K562 (cell line): ENCODE results near the gene RARG. TPM values are rescaled to one million over a fixed set of nuclear protein-coding genes. Genes with fewer than 3 reads are reported as not detected.

Source experiments
- ARID4B ChIP-seq: sonication (generic); formaldehyde crosslinking; IDR thresholded peaks from 2 replicates; pipeline ENCODE4 v1.8.0; 2022; ENCODE audit warnings: mild to moderate bottlenecking, missing genetic modification reagents
- ATF6 ChIP-seq: sonication (generic); formaldehyde crosslinking; IDR thresholded peaks from 2 replicates; pipeline ENCODE4 v1.4.0; 2020; ENCODE audit warnings: mild to moderate bottlenecking, missing genetic modification reagents
- CEBPG ChIP-seq, 3 experiments: fragments of 200-800 bp in 1 of 3; sonication (Bioruptor generic) in 1 of 3; sonication (generic) in 1 of 3; formaldehyde crosslinking in 1 of 3; IDR thresholded peaks in 2 of 3; conservative IDR thresholded peaks in 1 of 3; 2 replicates each; pipeline versions ENCODE4 v1.6.1 to v1.8.0; 2016 to 2022; ENCODE audit warnings: missing compliant biosample characterization in 2 of 3, missing genetic modification characterization in 2 of 3, mild to moderate bottlenecking in 1 of 3, missing genetic modification reagents in 1 of 3
- CTCF ChIP-seq, 3 experiments: IDR thresholded peaks in 2 of 3; conservative IDR thresholded peaks in 1 of 3; 2 replicates each; pipeline ENCODE4 v1.5.1; 2011 to 2012; ENCODE audit warnings: low read length in 3 of 3, mild to moderate bottlenecking in 3 of 3, control low read depth in 2 of 3, improper control_type of control experiment in 1 of 3, inconsistent platforms in 1 of 3, low read depth in 1 of 3, mixed read lengths in 1 of 3, moderate library complexity in 1 of 3; ENCODE audit not compliant: insufficient read depth in 2 of 3
- ELF1 ChIP-seq: fragments of 200-800 bp; sonication (Bioruptor generic); IDR thresholded peaks from 2 replicates; pipeline ENCODE4 v1.6.1; 2016; ENCODE audit warnings: missing genetic modification characterization, missing compliant biosample characterization
- HDGF ChIP-seq: fragments of 450-650 bp; IDR thresholded peaks from 2 replicates; pipeline ENCODE4 v1.6.1; 2016
- NRF1 ChIP-seq, 2 experiments: fragments of 450-650 bp; IDR thresholded peaks in 1 of 2; conservative IDR thresholded peaks in 1 of 2; 2 replicates each; pipeline ENCODE4 v1.6.1; 2014; ENCODE audit warnings: mild to moderate bottlenecking in 2 of 2
- POLR2H ChIP-seq: IDR thresholded peaks from 2 replicates; pipeline ENCODE4 v1.6.1; 2016; ENCODE audit warnings: missing genetic modification characterization, low read depth, mild to moderate bottlenecking, control low read depth, missing compliant biosample characterization, moderate library complexity
- PRDM10 ChIP-seq: fragments of 450-650 bp; IDR thresholded peaks from 2 replicates; pipeline ENCODE4 v1.6.1; 2018; ENCODE audit not compliant: partially characterized antibody
- PYGO2 ChIP-seq: fragments of 450-650 bp; IDR thresholded peaks from 2 replicates; pipeline ENCODE4 v1.6.1; 2016; ENCODE audit warnings: mild to moderate bottlenecking, missing genetic modification characterization, moderate library complexity, missing compliant biosample characterization
- RB1 ChIP-seq: fragments of 450-650 bp; IDR thresholded peaks from 2 replicates; pipeline ENCODE4 v1.6.1; 2017; ENCODE audit warnings: low read depth, mild to moderate bottlenecking
- SAP30 ChIP-seq: fragments of 200-600 bp; sonication (generic); IDR thresholded peaks from 2 replicates; pipeline ENCODE4 v1.6.1; 2012; ENCODE audit warnings: borderline replicate concordance, low read depth, mild to moderate bottlenecking, moderate library complexity, low read length, control low read depth, inconsistent platforms; ENCODE audit not compliant: insufficient read depth, poor library complexity, severe bottlenecking
- ZNF12 ChIP-seq: sonication (generic); formaldehyde crosslinking; IDR thresholded peaks from 2 replicates; pipeline ENCODE4 v1.4.0; 2020; ENCODE audit warnings: mild to moderate bottlenecking, missing genetic modification reagents
- polyA plus RNA-seq, 8 experiments: library from polyadenylated mRNA; depleted of rRNA in 4 of 8; stranded (reverse) in 5 of 8; unstranded in 3 of 8; fragments of >200 nt; fragmentation: Nextera tagmentation in 2 of 8; fragmentation: Illumina TruSeq in 1 of 8; extraction: Ambion mirVana in 2 of 8; extraction: Trizol in 1 of 8; gene quantifications; 2 replicates each; pipeline versions ENCODE4 v1.2.1 to v1.2.3, GENCODE V29; 2011 to 2014; ENCODE audit warnings: inconsistent platforms in 1 of 8, missing spikeins in 1 of 8
- total RNA-seq, 7 experiments: library from RNA; depleted of rRNA in 6 of 7; stranded (reverse); fragments of >200 nt in 6 of 7; fragmentation: Illumina TruSeq in 2 of 7; extraction: Trizol in 2 of 7; gene quantifications; 2 replicates each; pipeline versions ENCODE4 v1.2.1 to v1.2.3, GENCODE V29; 2011 to 2021; ENCODE audit warnings: low replicate concordance in 1 of 7

The RARG gene
- total and polyA plus RNA-seq, 9 of the 15 experiments (the other 6 are each of a cell fraction or from before 2014, with no cell fraction given), result 0.18 to 7.6 (median 3.8) TPM

- TF ChIP-seq ATF6, result 0 out of 2 replicates have a peak, but pooled peaks have one; percentile 35
- TF ChIP-seq POLR2H (tag), result no peak
- 0 out of 2 replicates have a peak, but pooled peaks have one; percentile 39 for TF ChIP-seq CEBPG (CRISPR knock-in tag; IDR thresholded peaks at IDR 0.05)
- TF ChIP-seq CEBPG (tag; conservative IDR thresholded peaks at IDR 0.05 in 1 of 2, IDR thresholded peaks at IDR 0.05 in 1 of 2), result no peak
- TF ChIP-seq NRF1 (conservative IDR thresholded peaks at IDR 0.05 in 1 of 2, IDR thresholded peaks at IDR 0.05 in 1 of 2), result peak; percentile 49 to 61; a peak in 1 of 4 replicates
- TF ChIP-seq SAP30, result peak; percentile 5
- no peak for TF ChIP-seq RB1
- TF ChIP-seq PRDM10, result no peak
- TF ChIP-seq ZNF12, result 0 out of 2 replicates have a peak, but pooled peaks have one; percentile 49
- TF ChIP-seq ELF1 (tag), result 0 out of 2 replicates have a peak, but pooled peaks have one; percentile 63
- TF ChIP-seq ARID4B (CRISPR knock-in tag), result no peak; the same call in 1 of the 2 replicates
- no peak for TF ChIP-seq PYGO2 (tag)
- TF ChIP-seq HDGF, result 0 out of 2 replicates have a peak, but pooled peaks have one; percentile 26
- TF ChIP-seq CTCF (IDR thresholded peaks at IDR 0.05 in 2 of 3, conservative IDR thresholded peaks at IDR 0.05 in 1 of 3; ENCODE audit: insufficient read depth in 2 of 3, low read depth in 1 of 3, low read length in 3 of 3), result 0 out of 6 replicates have a peak, but pooled peaks of 1 of the 3 experiments have one; percentile 18
These were observed 20.4 kb upstream of the RARG start (continued) for GRCh38 chr12:53252349-53252916.
